IPS DF 19.7 (cell line): ENCODE results near the gene IRF9.
"Not testable (repeated sequence)": the region's sequence is repeated elsewhere in the genome, so short reads cannot be mapped to it uniquely, and the experiment has no call there.

Source experiments
- DNase-seq: peaks from one replicate; pipeline ENCODE4 v3.0.0-alpha.2; 2013; ENCODE audit warnings: low read depth, low spot score

The IRF9 gene

DNA sequence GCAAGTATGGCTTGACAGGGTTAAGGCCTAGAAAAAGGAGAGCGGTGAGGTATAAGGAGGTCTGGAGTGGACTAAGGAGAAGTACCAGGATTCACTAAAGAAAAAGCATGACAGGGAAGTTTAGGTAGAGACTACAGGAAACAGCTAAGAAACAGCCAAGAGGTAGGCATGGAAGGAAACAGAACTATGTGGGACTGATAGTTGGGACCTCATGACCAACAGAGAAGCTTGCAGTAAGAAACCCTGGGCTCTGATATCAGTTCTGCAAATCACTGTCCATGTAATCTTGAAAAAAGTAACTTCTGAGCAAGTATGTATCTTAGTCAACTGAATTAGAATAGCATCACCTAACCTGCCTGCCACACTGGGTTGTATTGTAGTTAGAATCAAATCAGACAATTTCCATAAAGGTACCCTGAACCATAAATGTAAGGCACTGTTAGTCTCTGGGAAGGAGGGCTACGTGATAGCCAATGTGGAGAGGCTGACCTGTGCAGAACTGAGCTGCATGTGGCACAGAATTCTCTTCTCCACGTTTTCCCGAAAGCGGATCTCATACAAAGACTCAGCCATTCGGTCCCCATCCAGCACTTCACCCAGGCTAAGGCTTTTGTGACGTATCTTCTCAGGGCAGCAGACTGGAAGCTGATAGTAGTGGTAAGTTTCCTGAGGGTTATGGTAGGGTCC lies 33.3 kb downstream of the IRF9 start:
- no peak for DNase-seq

- DNase-seq: no peak
These were observed 33.8 kb downstream of the IRF9 start for GRCh38 chr14:24194873-24195185.

DNA sequence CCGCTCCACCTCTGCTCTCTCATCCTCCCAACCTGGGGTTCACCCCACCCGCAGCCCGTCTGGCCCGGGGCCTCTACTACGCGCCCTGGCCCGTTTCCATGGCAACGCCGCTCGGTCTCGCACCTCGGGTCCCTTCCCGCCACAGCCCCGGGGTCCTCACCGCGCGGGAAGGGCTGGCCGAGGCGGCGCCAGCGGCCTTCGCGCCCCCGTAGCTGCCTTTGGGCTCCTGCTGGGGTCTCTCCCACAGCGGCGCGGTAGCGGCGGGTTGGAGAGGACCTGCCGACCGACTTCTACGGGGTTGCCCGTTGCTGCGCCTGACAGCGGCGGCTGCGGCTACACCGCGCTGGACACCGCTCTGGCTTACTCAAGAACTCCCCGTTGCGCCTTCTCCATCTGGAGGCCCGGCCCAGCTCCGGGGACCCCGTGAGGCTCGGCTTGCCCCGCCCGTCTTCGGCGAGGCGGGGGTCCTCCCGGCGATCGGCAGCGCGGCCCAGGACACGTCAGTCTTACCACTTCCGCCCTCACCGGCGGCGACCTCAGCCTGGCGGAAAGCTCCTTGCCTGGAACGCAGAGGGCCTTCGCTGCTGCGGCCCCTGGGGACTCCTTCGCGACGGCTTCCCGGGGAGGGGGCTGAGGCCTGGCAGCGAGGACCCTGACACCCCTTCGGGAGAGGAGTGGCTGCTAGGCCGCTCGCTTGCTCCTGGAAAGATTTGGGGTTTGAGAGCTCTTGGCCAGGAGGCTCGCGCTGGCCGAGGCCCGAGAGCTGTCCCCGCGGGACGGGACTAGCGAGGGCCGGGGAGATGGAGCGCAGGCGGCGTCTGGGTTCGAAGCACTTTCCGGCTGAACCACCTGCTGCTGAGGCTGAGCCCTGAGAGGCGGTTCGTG lies 34.4 kb downstream of the IRF9 start, which contains the start of gene TM9SF1:
Gene TM9SF1, minus strand, starts transcription at position 256 of the 885 bp plus-strand sequence. CDS start 422 bp downstream, outside the sequence.
- DNase-seq: no peak

DNA sequence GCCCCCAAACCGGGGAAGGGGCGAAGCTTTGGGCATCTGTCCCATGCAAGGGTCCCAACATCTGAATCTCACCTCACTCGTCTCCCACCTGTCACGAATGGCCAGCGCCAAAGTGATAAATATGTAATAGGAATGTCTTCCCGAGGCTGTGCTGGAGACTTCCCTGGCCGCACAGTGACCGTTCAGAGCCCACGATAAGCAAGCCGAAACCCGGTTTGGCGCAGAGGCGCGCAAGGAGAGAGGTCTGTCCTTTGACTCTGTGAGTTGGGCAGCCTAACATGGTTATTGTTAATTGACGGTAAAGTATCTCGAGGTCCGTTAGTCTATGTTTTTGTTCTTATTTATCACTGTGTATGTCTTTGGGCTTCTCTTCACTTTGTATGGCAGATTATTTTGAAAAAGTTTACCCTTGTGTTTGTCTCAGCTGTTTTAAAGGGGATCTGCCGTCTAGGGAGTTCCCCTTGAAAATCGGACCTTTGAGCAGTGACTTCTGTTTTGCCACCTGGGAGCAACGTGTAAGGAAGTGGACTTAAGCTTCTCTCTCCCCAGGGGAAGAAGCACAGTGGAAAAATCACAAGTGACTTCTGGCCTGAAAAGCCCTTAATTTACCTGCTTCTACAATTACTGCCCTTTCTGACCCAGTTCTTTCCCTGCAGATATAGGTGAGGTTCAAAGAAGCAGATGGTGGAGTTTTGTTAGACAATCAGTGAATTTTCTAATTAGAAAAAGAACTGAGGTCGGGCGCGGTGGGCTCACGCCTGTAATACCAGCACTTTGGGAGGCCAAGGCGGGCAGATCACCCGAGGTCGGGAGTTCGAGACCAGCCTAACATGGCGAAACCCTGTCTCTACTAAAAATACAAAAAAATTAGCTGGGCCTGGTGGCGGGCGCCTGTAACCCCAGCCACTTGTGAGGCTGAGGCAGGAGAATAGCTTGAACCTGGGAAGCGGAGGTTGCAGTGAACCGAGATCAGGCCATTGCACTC lies 35.3 kb downstream of the IRF9 start:
- no peak for DNase-seq

GRCh38 chr14:24197056-24197450 lies 36.0 kb downstream of the IRF9 start:
- no peak for DNase-seq

GRCh38 chr14:24198814-24199524 lies 37.9 kb downstream of the IRF9 start:
- no peak for DNase-seq

DNA sequence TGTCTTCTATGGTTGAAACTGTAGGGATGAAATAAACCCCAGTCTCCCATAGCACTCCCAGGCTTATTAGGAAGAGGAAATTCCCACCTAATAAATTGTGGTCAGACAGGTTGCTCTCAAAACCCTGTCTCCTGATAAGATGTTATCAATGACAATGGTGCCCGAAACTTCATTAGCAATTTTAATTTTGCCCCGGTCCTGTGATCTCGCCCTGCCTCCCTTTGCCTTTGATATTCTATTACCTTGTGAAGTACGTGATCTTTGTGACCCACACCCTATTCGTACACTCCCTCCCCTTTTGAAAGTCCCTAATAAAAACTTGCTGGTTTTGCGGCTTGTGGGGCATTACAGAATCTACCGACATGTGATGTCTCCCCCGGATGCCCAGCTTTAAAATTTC lies 41.5 kb downstream of the IRF9 start:
- not testable (repeated sequence) for DNase-seq

- DNase-seq: not testable (repeated sequence)
These were observed 42.3 kb downstream of the IRF9 start for GRCh38 chr14:24203249-24203886.

DNA sequence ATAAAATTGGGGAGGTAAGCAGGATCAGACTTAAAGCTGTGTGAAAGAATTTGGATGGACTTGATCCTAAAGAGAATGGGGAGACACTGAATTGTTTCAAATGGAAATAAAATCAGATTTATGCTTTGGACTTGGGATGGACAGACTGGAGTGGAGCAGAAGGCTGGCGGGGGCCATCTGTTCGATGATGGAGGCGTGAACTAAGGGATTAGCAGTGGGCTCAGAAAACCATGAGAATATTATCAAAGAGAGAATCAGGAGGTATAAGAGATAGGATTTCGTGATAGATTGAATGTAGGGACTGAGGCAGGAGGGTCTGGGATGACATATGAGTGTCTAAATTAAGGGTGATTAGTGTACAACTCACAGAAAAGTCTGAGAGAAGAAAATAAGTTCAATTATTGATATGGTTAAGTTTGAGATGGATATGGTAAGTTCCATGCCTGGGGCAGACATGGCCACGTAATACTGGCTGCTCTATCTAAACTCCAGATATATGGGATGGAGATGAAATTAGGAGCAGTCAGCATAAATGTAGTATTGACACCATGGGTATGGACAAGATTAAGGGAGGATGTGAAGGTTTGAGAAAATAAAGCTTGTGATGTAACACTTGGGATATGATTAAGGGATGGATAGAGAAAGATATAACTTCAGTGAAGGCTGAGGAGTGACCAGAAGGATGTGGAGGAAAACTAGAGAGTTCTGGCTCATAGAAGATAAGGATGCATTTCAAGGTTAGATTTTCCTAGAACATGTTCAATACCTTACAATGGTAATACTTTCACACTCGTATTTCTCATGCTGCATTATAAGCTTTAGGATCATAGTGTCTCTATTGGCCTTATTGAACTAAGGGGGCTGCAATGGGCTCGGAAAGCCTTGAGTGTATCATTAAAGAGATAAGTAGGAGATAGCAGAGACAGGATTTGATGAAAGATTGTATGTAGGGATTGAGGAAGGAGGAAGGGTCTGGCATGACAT lies 43.4 kb downstream of the IRF9 start:
- no peak for DNase-seq

GRCh38 chr14:24206260-24207103 lies 45.4 kb downstream of the IRF9 start:
- no peak for DNase-seq

DNA sequence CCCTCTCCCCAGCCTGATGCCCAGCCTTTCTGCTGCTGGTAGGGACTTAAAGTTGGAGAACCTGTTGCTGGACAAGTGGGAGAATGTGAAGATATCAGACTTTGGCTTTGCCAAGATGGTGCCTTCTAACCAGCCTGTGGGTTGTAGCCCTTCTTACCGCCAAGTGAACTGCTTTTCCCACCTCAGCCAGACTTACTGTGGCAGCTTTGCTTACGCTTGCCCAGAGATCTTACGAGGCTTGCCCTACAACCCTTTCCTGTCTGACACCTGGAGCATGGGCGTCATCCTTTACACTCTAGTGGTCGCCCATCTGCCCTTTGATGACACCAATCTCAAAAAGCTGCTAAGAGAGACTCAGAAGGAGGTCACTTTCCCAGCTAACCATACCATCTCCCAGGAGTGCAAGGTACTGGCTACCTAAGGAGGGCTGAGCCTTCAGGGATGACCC lies 46.1 kb downstream of the IRF9 start:
- DNase-seq: no peak

GRCh38 chr14:24207625-24208024 lies 46.6 kb downstream of the IRF9 start:
- no peak for DNase-seq

DNA sequence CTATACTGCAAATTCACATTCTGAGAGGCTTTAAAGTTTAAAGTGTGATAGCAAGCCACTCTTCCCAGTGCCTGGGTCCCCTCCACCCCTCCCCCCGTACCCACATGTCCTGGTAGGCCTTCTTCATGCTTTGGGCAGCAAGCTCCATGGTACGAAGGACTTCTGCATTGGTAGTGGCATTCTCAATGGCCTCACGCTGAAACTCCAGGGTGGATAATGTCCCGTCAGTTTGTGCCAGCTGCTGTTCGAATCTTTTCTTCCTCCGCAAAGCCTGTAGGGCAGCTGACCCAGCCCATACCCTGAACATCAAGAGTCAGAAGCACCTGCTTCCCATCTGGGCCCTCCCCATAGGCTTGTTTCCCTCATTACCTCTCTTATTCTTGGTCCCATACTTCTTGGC lies 50.2 kb downstream of the IRF9 start:
- no peak for DNase-seq

DNA sequence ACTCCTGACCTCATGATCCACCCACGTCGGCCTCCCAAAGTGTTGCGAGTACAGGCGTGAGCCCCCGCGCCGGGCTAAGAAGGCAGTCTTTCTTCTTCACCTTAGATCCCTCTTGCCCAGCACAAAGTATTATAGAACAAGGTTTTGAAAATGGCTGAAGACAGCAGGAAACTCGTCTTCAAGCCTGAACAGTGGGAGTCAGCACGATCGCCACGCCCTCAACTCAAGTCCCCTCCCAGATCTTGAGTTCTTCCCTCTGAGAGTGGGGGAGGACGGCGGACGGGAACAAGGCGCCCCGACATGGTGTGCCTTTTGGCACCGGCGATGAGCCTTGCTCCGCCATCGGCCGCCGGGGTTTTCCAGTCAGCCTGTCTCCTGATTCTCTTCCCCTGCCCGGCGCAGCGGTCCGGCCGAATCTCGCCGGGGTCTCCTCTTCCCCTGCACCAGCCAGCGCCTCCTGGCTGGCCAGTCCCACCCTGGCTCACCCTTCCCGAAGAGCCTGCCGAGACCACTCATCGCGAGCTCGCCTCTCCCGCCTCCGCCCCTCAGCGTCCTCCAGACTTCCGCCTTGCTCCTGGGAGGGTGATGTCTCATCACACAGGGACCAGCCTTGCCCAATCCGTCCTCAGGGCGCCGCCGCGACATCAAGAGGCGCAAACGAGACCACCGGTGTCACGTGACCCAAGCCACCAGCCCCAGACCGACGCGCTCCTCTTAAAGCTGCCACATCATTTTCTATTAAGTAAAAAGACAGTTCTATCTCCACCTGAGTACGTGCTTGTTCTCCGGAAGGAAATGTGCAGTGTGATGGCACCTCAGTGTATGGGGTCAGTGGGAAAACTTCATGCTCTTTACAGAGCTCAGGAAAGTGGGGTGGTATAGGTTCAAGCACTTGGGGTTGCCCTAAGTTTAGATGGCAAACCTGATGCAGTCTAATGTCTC lies 52.1 kb downstream of the IRF9 start, which contains the start of gene CHMP4A:
Gene CHMP4A, minus strand, starts transcription at position 565 of the 942 bp plus-strand sequence. Its CDS starts 49 bp downstream, at position 516.
- peak; percentile 93 for DNase-seq

DNA sequence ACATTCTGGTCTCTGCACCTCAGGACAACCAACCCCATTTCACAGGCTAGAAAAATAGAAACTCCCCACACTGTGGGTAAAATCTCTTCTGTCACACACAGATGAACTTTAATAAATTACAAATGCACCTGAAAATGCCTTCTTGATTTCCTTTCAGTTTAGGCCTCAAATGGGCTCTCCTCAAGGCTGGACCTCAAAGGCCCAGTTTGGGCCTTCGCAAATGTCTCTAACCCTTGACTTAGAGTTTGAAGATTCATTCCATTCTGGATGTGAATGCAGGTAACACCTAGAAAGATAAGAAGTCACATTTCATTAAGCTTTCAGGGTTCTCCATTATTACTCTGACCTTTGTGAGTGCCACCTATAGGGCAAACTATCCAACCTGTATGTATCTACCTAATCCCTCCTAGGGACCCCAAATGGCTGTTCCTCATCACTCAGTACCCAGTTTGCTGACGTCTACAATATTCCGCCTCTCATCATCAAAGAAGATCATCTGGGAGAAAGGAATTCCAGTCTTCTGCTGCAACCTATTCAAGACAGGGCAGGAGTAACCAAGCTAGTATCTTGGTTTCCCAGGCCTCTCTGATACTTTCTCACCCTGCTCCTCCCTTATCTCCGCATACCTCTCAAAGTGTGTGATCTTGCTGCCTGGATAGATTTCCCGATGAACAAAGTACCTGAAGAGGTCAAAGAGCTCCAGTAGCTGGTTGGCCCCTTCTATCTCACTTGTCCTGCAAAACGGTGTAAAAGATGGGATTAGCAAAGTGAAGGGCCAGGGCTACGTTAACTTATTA lies 53.0 kb downstream of the IRF9 start:
- DNase-seq: no peak
